GM21737 (cell line): ENCODE results near the gene PPP1R15B.
A peak's percentile ranks its signal among the peaks of the same experiment; 100 is the strongest.

ENCODE experiments used
- ATAC-seq: cut with Tn5 transposase; IDR thresholded peaks from one replicate; pipeline ENCODE4 v1.9.1; 2021; ENCODE audit warnings: mild to moderate bottlenecking, moderate library complexity; ENCODE audit not compliant: unreplicated experiment

Gene PPP1R15B

GRCh38 chr1:204402391-204402790 is 9.2 kb downstream of the PPP1R15B start:
- ATAC-seq = no peak

- no peak for ATAC-seq
Measured at GRCh38 chr1:204401730-204402129, 9.9 kb downstream of the PPP1R15B start.

- ATAC-seq = no peak
Measured at GRCh38 chr1:204400882-204401510, 10.6 kb downstream of the PPP1R15B start.

- peak; percentile 67 for ATAC-seq
Measured at GRCh38 chr1:204398197-204399125, 13.2 kb downstream of the PPP1R15B start.

GRCh38 chr1:204396015-204396583 is 15.5 kb downstream of the PPP1R15B start:
- no peak for ATAC-seq

- ATAC-seq = no peak
Measured at GRCh38 chr1:204391629-204392028, 20.0 kb downstream of the PPP1R15B start.

- ATAC-seq = no peak
Measured at GRCh38 chr1:204390751-204391466, 20.7 kb downstream of the PPP1R15B start.

GRCh38 chr1:204385727-204386126 is 25.9 kb downstream of the PPP1R15B start:
- no peak for ATAC-seq

- no peak for ATAC-seq
Measured at GRCh38 chr1:204384636-204385352, 26.8 kb downstream of the PPP1R15B start.

- ATAC-seq = no peak
Measured at GRCh38 chr1:204383163-204383904, 28.3 kb downstream of the PPP1R15B start.

- ATAC-seq = no peak
Measured at GRCh38 chr1:204382714-204383083, 28.9 kb downstream of the PPP1R15B start.

- ATAC-seq = no peak
Measured at GRCh38 chr1:204380293-204380831, 31.3 kb downstream of the PPP1R15B start.

- no peak for ATAC-seq
Measured at GRCh38 chr1:204377800-204378668, 33.6 kb downstream of the PPP1R15B start.

- no peak for ATAC-seq
Measured at GRCh38 chr1:204376919-204377799, 34.5 kb downstream of the PPP1R15B start.

- no peak for ATAC-seq
Measured at GRCh38 chr1:204376465-204376864, 35.2 kb downstream of the PPP1R15B start.

- no peak for ATAC-seq
Measured at GRCh38 chr1:204373911-204374310, 37.7 kb downstream of the PPP1R15B start.

GRCh38 chr1:204370176-204370575 is 41.4 kb downstream of the PPP1R15B start:
- ATAC-seq = no peak
